Measurements from ENCODE around the gene TIMM22.

The TIMM22 gene

DNA sequence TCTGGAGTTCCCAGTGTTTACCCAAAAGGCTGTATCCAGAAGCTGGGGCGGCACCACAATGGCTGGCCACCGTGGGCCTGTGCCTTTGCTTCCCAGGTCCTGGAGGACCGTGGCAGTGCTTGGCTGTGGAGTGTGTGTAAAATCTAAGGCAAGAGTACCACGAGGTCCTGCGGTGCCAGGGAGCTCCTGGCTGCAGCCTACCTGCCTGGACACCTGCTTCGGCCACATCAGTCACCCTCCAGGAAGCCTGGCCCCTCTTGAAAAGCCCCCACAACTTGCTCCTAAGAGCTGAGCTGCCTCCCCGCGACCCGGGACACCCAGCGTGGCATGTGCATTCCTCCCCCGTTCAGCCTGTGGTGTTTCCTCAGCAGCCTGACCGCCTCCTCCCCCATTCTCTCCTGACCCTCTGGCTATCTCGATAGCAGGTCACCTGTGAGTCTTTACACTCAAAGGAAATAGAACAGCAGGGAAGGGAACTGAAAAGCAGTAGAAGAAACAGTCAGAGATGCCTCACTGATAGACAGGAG is 7.9 kb downstream of the TIMM22 start:
- Histone ChIP-seq H3K9ac (ENCODE audit: low read length) (no peak overlapping the region), H3K27ac (ENCODE audit: low read length) (no peak overlapping the region), H3K4me3 (ENCODE audit: low read length) (no peak overlapping the region), H3K27me3 (ENCODE audit: control insufficient read depth, insufficient read depth, low read length) (no peaks in the 10 kb centered on the region), H3K4me1 (ENCODE audit: control insufficient read depth, low read depth, low read length) (no peaks in the 10 kb centered on the region), H3K9me3 (ENCODE audit: control insufficient read depth, low read depth, low read length) (no peaks in the 10 kb centered on the region), H3K36me3 (ENCODE audit: control insufficient read depth, low read depth, low read length) (peaks cover 26% of the 10 kb centered on the region)

DNA sequence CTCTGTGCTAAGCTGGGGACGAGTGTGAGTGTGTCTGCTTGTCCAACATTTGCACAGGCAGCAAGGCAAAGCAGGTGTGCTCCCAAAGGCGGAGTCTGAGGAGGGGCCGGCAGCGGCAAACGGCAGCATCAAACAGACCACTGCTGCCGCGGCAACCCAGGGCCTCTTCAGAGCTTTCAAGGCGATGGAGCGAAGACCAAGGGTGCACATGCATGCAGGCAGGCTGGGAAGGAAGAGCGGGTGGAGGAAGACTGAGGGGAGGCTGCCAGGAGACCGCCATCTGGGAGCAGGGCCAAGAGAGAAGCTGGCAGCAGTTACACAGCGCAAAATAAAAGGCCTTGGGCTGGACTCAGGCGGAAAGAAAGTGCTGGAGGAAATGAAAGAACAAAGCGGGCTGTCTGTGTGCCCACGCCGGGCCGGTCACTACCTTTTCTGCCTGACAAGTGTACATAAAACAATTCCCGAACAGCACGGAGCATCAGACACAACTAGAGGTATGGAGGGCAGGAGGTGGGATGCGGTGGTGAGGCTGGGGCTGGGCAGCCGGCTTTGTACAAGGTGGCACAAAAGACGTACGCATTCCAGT is 8.5 kb downstream of the TIMM22 start:
- no peak overlapping the region for H3K9ac ChIP-seq (ENCODE audit: low read length)
- H3K4me3 ChIP-seq (ENCODE audit: low read length), result no peak overlapping the region
- H3K9me3 ChIP-seq (ENCODE audit: control insufficient read depth, low read depth, low read length), result no peaks in the 10 kb centered on the region
- H3K36me3 ChIP-seq (ENCODE audit: control insufficient read depth, low read depth, low read length), result peaks cover 24% of the 10 kb centered on the region
- H3K4me1 ChIP-seq (ENCODE audit: control insufficient read depth, low read depth, low read length), result no peaks in the 10 kb centered on the region
- H3K27me3 ChIP-seq (ENCODE audit: control insufficient read depth, insufficient read depth, low read length), result no peaks in the 10 kb centered on the region
- no peak overlapping the region for H3K27ac ChIP-seq (ENCODE audit: low read length)

DNA sequence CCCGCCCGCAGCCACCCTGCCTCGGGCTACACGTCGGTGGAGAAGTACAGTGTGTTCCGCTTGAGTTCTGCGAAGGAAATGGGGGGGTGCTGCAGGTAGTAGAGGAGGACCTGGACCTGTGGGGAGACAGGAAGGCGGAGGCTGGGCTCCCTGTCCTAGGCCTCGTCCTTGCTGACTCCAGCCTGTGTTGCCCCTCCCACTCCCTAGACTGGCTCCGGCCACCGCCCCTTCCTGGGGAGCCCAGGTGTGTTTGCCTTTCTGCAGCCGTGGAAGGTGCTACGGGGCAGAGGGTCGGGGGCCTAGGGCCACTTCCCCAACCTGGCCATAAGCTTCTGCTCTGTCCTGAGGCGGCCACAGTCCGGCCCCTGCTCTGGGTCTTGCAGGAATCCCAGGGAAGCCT is 9.1 kb downstream of the TIMM22 start:
- Histone ChIP-seq H3K27ac (ENCODE audit: low read length) (no peak overlapping the region), H3K4me3 (ENCODE audit: low read length) (no peak overlapping the region)

DNA sequence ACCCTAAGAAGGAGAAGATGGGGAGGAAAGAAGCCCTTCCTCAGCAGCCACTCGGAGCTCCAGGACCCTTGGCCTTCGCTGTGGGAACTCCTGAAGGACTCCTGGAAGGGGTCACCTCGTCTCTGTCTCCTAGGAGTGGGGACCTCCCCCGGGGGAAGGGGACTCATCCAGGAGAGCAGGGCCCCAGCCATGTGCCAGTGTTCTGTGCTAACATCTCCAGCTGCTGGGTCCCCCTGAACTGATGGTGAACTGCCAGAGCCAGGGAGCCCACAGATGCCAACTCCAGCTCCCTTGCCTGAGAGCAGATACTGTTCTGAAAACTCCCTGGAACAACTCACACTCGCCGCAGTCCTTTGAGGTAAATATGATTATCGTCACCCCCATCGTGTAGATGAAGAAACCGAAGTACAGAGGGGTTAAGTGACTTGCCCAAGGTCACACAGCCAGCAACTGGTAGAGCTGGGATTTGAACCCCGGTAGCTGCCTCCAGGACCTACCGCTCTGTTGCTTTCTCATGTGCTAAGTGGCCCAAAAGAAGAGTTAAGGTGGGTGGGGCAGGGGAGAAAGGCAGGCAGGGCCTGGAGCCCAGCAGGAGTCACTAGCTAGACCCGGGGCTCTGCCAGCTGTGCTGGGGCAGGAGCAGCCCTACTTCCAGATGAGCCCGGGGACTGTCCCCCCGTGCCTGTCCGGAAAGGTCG is 10.5 kb downstream of the TIMM22 start:
- Histone ChIP-seq H3K9me3 (ENCODE audit: control insufficient read depth, low read depth, low read length) (no peaks in the 10 kb centered on the region), H3K4me1 (ENCODE audit: control insufficient read depth, low read depth, low read length) (no peaks in the 10 kb centered on the region), H3K36me3 (ENCODE audit: control insufficient read depth, low read depth, low read length) (peaks cover 8% of the 10 kb centered on the region), H3K27me3 (ENCODE audit: control insufficient read depth, insufficient read depth, low read length) (no peaks in the 10 kb centered on the region), H3K4me3 (ENCODE audit: low read length) (no peak overlapping the region), H3K9ac (ENCODE audit: low read length) (no peak overlapping the region), H3K27ac (ENCODE audit: low read length) (no peak overlapping the region)

More for the DNA sequence above, 9.1 kb downstream of the TIMM22 start:
- H3K4me1 ChIP-seq (ENCODE audit: control insufficient read depth, low read depth, low read length), result no peaks in the 10 kb centered on the region
- H3K9ac ChIP-seq (ENCODE audit: low read length), result no peak overlapping the region
- no peaks in the 10 kb centered on the region for H3K27me3 ChIP-seq (ENCODE audit: control insufficient read depth, insufficient read depth, low read length)
- H3K36me3 ChIP-seq (ENCODE audit: control insufficient read depth, low read depth, low read length), result peaks cover 18% of the 10 kb centered on the region
- no peaks in the 10 kb centered on the region for H3K9me3 ChIP-seq (ENCODE audit: control insufficient read depth, low read depth, low read length)

DNA sequence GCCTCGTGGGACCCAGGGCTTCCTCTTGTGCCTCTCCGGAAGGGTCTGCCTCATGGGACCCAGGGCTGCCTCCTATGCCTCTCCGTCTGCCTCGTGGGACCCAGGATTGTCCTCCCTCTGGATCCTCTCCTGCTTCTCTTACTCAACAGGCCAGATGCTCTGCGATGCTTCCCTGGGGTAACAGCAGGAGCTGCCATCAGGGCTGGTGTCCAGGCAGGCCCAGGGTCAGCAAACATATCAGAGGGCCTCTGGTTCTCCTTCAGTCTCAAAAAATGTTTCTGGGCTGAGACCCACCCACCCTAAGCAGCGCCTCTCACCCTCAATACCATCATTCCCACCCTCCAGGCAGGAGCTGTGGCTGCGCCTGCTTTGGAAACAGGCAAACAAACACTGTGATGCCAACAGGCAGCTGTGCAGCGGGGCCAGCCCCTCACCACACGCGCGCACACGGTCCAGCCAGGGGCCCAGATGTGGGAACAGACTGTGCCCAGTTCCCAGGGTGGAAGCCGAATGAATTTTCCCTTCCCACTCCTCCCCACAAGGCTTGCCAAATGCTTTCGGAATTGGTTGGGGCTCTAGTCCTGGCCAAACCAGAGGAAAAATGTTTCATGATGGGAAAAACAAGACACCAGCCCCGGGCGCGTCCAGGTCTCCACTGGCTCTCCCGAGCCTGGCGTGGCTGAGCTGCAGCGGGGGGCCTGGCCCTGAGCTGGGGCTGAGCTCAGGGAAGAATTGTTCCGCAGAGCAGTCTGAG is 11.3 kb downstream of the TIMM22 start:
- Histone ChIP-seq H3K27ac (ENCODE audit: low read length) (no peak overlapping the region), H3K9ac (ENCODE audit: low read length) (no peak overlapping the region)

DNA sequence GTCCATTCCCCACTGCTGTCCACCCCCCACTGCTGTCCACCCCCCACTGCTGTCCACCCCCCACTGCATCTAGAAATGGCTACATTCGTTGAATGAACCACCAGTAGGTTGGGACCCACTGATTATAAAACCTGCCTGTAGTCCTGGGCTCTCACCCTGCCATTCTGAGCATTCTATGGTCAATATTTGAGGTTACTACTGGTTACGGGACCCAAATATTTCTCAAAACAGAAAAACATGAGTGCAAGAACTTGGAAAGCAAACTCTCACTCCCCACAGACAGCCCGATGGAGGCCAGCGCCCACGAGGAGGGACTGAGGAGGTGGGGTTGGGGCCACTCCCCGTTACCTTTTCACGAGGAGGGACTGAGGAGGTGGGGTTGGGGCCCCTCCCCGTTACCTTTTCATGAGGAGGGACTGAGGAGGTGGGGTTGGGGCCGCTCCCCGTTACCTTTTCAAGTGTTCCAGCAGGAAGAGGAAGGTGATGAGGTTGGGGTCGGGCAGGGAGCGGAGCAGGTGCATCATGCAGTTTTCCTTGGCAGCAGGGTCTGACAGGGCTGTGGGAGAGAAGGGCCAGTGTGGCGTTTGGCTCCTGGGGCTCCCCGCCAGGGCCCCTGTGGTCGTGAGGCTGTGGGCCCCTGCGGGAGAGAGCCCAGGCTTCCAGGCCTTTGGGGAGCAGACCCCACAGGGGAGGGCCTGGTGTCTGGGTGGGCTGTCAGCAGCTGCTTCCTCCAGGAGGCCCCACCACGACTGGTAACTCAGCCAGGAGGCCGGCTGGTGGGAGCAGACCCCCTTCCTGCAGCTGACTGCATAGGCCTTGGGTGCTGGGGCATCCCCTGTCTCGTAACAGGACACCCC is 12.5 kb downstream of the TIMM22 start:
- no peaks in the 10 kb centered on the region for H3K27me3 ChIP-seq (ENCODE audit: control insufficient read depth, insufficient read depth, low read length)
- H3K4me1 ChIP-seq (ENCODE audit: control insufficient read depth, low read depth, low read length), result no peaks in the 10 kb centered on the region
- H3K9me3 ChIP-seq (ENCODE audit: control insufficient read depth, low read depth, low read length), result no peaks in the 10 kb centered on the region
- H3K36me3 ChIP-seq (ENCODE audit: control insufficient read depth, low read depth, low read length), result peaks cover 5% of the 10 kb centered on the region
- no peak overlapping the region for H3K4me3 ChIP-seq (ENCODE audit: low read length)
- no peak overlapping the region for H3K27ac ChIP-seq (ENCODE audit: low read length)
- no peak overlapping the region for H3K9ac ChIP-seq (ENCODE audit: low read length)

More for the DNA sequence above, 11.3 kb downstream of the TIMM22 start:
- peaks cover 7% of the 10 kb centered on the region for H3K36me3 ChIP-seq (ENCODE audit: control insufficient read depth, low read depth, low read length)
- H3K9me3 ChIP-seq (ENCODE audit: control insufficient read depth, low read depth, low read length), result no peaks in the 10 kb centered on the region
- H3K4me1 ChIP-seq (ENCODE audit: control insufficient read depth, low read depth, low read length), result no peaks in the 10 kb centered on the region
- H3K27me3 ChIP-seq (ENCODE audit: control insufficient read depth, insufficient read depth, low read length), result no peaks in the 10 kb centered on the region
- no peak overlapping the region for H3K4me3 ChIP-seq (ENCODE audit: low read length)

DNA sequence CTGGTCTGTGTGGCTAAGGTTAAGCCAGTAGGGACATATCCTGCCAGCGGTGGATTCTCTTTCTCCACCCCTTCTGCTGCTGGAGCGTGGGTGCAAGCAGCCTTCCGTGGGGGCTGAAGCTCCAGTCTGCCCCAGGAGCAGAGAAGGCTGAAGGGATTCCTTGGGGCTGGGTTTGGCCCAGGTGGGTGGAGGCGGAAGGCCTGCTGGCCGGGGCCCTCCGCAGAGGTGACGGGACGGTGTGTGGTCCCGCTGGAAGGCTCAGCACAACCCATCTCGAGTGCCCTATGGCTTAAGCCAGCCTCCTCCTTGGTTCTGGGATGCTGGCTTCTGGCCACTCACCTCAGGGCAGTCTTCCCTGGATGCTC is 13.1 kb downstream of the TIMM22 start:
- no peaks in the 10 kb centered on the region for H3K27me3 ChIP-seq (ENCODE audit: control insufficient read depth, insufficient read depth, low read length)
- H3K36me3 ChIP-seq (ENCODE audit: control insufficient read depth, low read depth, low read length), result peaks cover 5% of the 10 kb centered on the region
- no peak overlapping the region for H3K9ac ChIP-seq (ENCODE audit: low read length)
- no peaks in the 10 kb centered on the region for H3K4me1 ChIP-seq (ENCODE audit: control insufficient read depth, low read depth, low read length)
- no peak overlapping the region for H3K27ac ChIP-seq (ENCODE audit: low read length)
- no peaks in the 10 kb centered on the region for H3K9me3 ChIP-seq (ENCODE audit: control insufficient read depth, low read depth, low read length)
- no peak overlapping the region for H3K4me3 ChIP-seq (ENCODE audit: low read length)

DNA sequence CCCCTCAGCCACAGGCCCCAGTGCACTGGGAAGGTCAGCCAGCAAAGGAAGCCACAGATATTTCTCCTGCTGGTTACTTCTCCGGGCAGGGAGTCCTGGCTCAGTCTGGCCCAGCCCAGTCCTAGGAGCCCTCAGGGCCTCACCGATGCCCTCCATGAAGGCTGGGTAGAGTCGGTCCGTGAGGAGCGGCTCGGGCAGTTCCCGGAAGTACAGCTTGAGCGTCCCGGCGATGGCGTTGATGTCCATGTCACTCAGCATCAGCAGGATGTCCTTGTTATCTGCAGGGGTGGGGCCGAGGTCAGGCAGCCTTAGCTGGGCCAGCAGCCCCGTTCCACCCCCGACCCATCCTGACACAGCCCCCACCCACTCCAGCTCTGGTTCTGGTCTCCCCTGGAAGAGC is 13.7 kb downstream of the TIMM22 start:
- no peaks in the 10 kb centered on the region for H3K27me3 ChIP-seq (ENCODE audit: control insufficient read depth, insufficient read depth, low read length)
- no peak overlapping the region for H3K9ac ChIP-seq (ENCODE audit: low read length)
- no peaks in the 10 kb centered on the region for H3K4me1 ChIP-seq (ENCODE audit: control insufficient read depth, low read depth, low read length)
- peaks cover 5% of the 10 kb centered on the region for H3K36me3 ChIP-seq (ENCODE audit: control insufficient read depth, low read depth, low read length)
- H3K27ac ChIP-seq (ENCODE audit: low read length), result no peak overlapping the region
- H3K4me3 ChIP-seq (ENCODE audit: low read length), result no peak overlapping the region
- H3K9me3 ChIP-seq (ENCODE audit: control insufficient read depth, low read depth, low read length), result no peaks in the 10 kb centered on the region

DNA sequence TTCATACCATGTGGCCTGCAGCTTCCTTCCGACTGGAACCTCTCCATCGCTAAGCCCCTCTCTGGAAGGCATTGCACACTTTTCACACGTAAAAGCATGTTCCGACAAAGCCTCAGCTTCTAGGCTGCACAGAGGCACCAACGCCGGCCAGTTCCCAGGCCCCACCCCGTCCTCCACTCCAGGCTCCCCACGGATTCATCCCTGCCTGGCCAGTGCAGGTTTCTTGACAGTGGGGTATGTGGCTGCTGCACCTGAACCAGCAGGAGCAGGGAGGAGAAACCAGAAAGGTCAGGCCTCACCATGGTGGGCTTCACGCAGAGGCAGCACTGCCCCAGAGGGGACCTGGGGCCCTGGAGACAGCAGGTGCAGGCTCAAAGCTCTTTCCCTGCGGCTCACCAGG is 14.2 kb downstream of the TIMM22 start:
- Histone ChIP-seq H3K36me3 (ENCODE audit: control insufficient read depth, low read depth, low read length) (peaks cover 5% of the 10 kb centered on the region), H3K27ac (ENCODE audit: low read length) (no peak overlapping the region), H3K4me3 (ENCODE audit: low read length) (no peak overlapping the region), H3K4me1 (ENCODE audit: control insufficient read depth, low read depth, low read length) (no peaks in the 10 kb centered on the region), H3K9ac (ENCODE audit: low read length) (no peak overlapping the region), H3K9me3 (ENCODE audit: control insufficient read depth, low read depth, low read length) (no peaks in the 10 kb centered on the region), H3K27me3 (ENCODE audit: control insufficient read depth, insufficient read depth, low read length) (no peaks in the 10 kb centered on the region)

DNA sequence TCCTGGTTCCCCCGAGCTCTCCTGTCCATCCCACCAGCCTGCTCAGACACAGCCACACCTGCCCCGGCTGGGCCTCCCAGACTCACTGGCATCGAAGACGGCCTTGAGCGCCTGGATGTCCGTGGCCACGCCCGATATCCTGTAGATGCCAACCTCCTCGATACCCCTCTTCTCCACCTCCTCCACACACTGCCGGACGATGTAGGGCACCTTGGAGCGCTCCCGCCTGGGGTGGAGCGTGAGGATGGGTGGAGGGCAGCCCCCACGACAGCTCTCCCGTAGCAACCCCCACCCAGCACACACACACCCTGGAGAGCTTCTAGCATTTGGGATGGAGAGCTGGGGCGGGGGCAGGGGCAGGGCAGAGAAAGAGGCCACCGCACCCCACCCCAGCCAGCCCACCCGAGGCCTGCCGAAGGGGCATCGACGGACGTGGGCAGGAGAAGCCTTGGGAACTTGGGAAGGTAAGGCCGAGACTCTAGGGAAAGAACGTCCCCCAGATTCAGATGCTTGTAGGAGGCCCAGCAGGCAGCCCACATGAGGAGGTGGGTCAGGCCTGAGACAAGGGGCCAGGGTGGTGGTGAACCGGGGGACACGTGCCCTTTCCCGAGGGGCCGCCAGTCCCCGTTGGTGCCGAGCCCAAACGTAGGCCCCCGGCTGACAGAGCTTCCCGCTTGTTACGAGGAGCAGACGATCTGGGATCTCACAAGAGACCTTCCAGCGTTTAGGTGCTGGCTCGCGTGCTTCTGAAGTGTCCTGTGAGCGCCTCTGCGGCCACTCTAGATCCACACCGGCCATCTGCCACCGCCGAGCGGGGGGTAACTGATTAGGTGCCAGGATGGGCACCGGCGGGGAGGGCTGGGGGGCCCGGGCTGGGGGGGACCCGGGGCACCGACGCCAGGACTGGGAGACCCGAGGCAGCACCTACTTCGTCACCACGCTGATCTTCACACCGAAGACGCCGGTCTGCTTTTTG is 15.1 kb downstream of the TIMM22 start:
- no peak overlapping the region for H3K4me3 ChIP-seq (ENCODE audit: low read length)
- H3K4me1 ChIP-seq (ENCODE audit: control insufficient read depth, low read depth, low read length), result no peaks in the 10 kb centered on the region
- H3K9me3 ChIP-seq (ENCODE audit: control insufficient read depth, low read depth, low read length), result no peaks in the 10 kb centered on the region
- no peaks in the 10 kb centered on the region for H3K27me3 ChIP-seq (ENCODE audit: control insufficient read depth, insufficient read depth, low read length)
- H3K36me3 ChIP-seq (ENCODE audit: control insufficient read depth, low read depth, low read length), result peaks cover 5% of the 10 kb centered on the region
- H3K9ac ChIP-seq (ENCODE audit: low read length), result no peak overlapping the region
- no peak overlapping the region for H3K27ac ChIP-seq (ENCODE audit: low read length)
